Measurements from ENCODE around the gene PI4KA. TPM values are rescaled to one million over a fixed set of nuclear protein-coding genes. Genes with fewer than 3 reads are reported as not detected.
A peak's percentile ranks its signal among the peaks of the same experiment; 100 is the strongest.

PI4KA gene
- total RNA-seq, 1 experiment from 2014 or later, result 54.3 TPM

GRCh38 chr22:20885017-20885556 is 26.5 kb upstream of the PI4KA start:
- in situ Hi-C loops (cut with HindIII; ENCODE audit: low pct_unique_long_range_greater_than_20kb, low sequenced_read_pairs) (no loop called here), intact Hi-C loops (cut with micrococcal nuclease; ENCODE audit: unreplicated experiment) (loop anchor here (10.0 kb wide), 1 partner anchor 60 kb away; no protein-coding TSS in a partner anchor)
- TF ChIP-seq POLR2AphosphoS5 (IDR thresholded peaks at IDR 0.05; ENCODE audit: low read depth, low read length) (no peak), CTCF (IDR thresholded peaks at IDR 0.05) (no peak), TCF7L2 (IDR thresholded peaks at IDR 0.05; ENCODE audit: low read depth, low read length) (no peak), SIN3A (IDR thresholded peaks at IDR 0.05; ENCODE audit: borderline replicate concordance, insufficient read depth, low read depth, low read length) (no peak)
- TF ChIP-seq, protein P1, sequence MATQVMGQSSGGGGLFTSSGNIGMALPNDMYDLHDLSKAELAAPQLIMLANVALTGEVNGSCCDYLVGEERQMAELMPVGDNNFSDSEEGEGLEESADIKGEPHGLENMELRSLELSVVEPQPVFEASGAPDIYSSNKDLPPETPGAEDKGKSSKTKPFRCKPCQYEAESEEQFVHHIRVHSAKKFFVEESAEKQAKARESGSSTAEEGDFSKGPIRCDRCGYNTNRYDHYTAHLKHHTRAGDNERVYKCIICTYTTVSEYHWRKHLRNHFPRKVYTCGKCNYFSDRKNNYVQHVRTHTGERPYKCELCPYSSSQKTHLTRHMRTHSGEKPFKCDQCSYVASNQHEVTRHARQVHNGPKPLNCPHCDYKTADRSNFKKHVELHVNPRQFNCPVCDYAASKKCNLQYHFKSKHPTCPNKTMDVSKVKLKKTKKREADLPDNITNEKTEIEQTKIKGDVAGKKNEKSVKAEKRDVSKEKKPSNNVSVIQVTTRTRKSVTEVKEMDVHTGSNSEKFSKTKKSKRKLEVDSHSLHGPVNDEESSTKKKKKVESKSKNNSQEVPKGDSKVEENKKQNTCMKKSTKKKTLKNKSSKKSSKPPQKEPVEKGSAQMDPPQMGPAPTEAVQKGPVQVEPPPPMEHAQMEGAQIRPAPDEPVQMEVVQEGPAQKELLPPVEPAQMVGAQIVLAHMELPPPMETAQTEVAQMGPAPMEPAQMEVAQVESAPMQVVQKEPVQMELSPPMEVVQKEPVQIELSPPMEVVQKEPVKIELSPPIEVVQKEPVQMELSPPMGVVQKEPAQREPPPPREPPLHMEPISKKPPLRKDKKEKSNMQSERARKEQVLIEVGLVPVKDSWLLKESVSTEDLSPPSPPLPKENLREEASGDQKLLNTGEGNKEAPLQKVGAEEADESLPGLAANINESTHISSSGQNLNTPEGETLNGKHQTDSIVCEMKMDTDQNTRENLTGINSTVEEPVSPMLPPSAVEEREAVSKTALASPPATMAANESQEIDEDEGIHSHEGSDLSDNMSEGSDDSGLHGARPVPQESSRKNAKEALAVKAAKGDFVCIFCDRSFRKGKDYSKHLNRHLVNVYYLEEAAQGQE (IDR thresholded peaks at IDR 0.05; ENCODE audit: insufficient read depth in 1 of 2, low read depth in 2 of 2, low read length in 1 of 2), result no peak
- DNase-seq (ENCODE audit: low read depth, low spot score) (no peak), ATAC-seq (peak; percentile 51; the same call in 1 of the 2 replicates)
- H3K4me1 ChIP-seq (ENCODE audit: control insufficient read depth, insufficient read depth, low read length), result peaks cover 6% of the 10 kb centered on the region
- H3K4me3 ChIP-seq (ENCODE audit: low read depth in 2 of 2, low read length in 2 of 2), result no peak overlapping the region
- POLR2A ChIA-PET, result interaction anchor here (1.0 kb wide), 1 partner anchor 26 kb away, joined by 3 read pairs; no protein-coding TSS in a partner anchor
- H3K27me3 ChIP-seq (ENCODE audit: control insufficient read depth, insufficient read depth, low read length), result no peaks in the 10 kb centered on the region
- no peaks in the 10 kb centered on the region; the same call in 1 of the 2 replicates for H3K36me3 ChIP-seq (ENCODE audit: control insufficient read depth, insufficient read depth, low read length)
- CTCF ChIA-PET, result interaction anchor here (1.0 to 1.1 kb wide), 4 partner anchors 32 to 180 kb away, joined by 3 to 6 read pairs (median 4); no protein-coding TSS in a partner anchor
- 0 out of 2 replicates have a peak overlapping the region, but pooled peaks have one; percentile 59 for H3K27ac ChIP-seq (ENCODE audit: low read length)
- BruUV-seq (replicated peaks), result no TSS peak
- H3K9me3 ChIP-seq (ENCODE audit: control insufficient read depth, insufficient read depth, low read depth, low read length), result no peaks in the 10 kb centered on the region

DNA sequence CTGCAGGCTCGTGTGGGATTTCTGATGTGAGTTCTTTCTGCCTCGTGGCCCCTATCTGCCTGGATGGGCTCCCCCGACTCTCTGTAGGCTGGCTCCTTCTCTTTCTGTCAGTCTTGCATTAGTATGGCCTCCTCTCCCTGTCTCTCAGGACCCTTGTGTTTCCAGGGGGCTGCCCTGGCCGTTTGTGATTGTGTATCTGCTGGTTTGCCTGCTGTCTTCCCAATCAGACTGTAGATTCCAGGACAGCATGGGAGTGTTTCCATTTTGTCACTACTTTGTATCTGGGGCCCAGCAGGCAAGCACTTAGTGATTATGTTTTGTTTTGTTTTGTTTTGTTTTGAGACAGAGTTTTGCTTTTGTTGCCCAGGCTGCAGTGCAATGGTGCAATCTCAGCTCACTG is 25.8 kb upstream of the PI4KA start:
- Histone ChIP-seq H3K4me1 (ENCODE audit: control insufficient read depth, insufficient read depth, low read length) (peaks cover 6% of the 10 kb centered on the region), H3K9me3 (ENCODE audit: control insufficient read depth, insufficient read depth, low read depth, low read length) (no peaks in the 10 kb centered on the region), H3K4me3 (ENCODE audit: low read depth in 2 of 2, low read length in 2 of 2) (no peak overlapping the region), H3K27me3 (ENCODE audit: control insufficient read depth, insufficient read depth, low read length) (no peaks in the 10 kb centered on the region), H3K27ac (ENCODE audit: low read length) (no peak overlapping the region), H3K36me3 (ENCODE audit: control insufficient read depth, insufficient read depth, low read length) (no peaks in the 10 kb centered on the region; the same call in 1 of the 2 replicates)
- DNase-seq (ENCODE audit: low read depth, low spot score), result no peak
- no TSS peak for BruUV-seq (replicated peaks)
- no peak for TF ChIP-seq TCF7L2 (IDR thresholded peaks at IDR 0.05; ENCODE audit: low read depth, low read length)
- TF ChIP-seq CTCF (IDR thresholded peaks at IDR 0.05), result no peak
- no peak for TF ChIP-seq POLR2AphosphoS5 (IDR thresholded peaks at IDR 0.05; ENCODE audit: low read depth, low read length)
- TF ChIP-seq, protein P1 (IDR thresholded peaks at IDR 0.05; ENCODE audit: insufficient read depth in 1 of 2, low read depth in 2 of 2, low read length in 1 of 2), result no peak
- no peak for TF ChIP-seq SIN3A (IDR thresholded peaks at IDR 0.05; ENCODE audit: borderline replicate concordance, insufficient read depth, low read depth, low read length)
- ChIA-PET CTCF (no interaction called here), POLR2A (no interaction called here)
- intact Hi-C loops (cut with micrococcal nuclease; ENCODE audit: unreplicated experiment) (loop anchor here (10.0 kb wide), 1 partner anchor 60 kb away; no protein-coding TSS in a partner anchor), in situ Hi-C loops (cut with HindIII; ENCODE audit: low pct_unique_long_range_greater_than_20kb, low sequenced_read_pairs) (no loop called here)
- no peak for ATAC-seq
